HEK293T (cell line): ENCODE measurements around the gene TFDP2.

Source experiments
- BHLHE40 ChIP-seq: fragments of 450-650 bp; IDR thresholded peaks from 2 replicates; pipeline ENCODE4 v1.6.1; 2016; ENCODE audit warnings: mild to moderate bottlenecking, moderate library complexity, borderline replicate concordance
- FOXA1 ChIP-seq: fragments of 450-650 bp; IDR thresholded peaks from 2 replicates; pipeline ENCODE4 v1.6.1; 2016; ENCODE audit warnings: mild to moderate bottlenecking
- FOXK2 ChIP-seq: fragments of 450-650 bp; IDR thresholded peaks from 2 replicates; pipeline ENCODE4 v1.6.1; 2016; ENCODE audit warnings: mild to moderate bottlenecking
- FOXM1 ChIP-seq: fragments of 450-650 bp; IDR thresholded peaks from 2 replicates; pipeline ENCODE4 v1.6.1; 2017; ENCODE audit warnings: mild to moderate bottlenecking, borderline replicate concordance
- TARDBP ChIP-seq: fragments of 450-650 bp; IDR thresholded peaks from 2 replicates; pipeline ENCODE4 v1.6.1; 2016

DNA sequence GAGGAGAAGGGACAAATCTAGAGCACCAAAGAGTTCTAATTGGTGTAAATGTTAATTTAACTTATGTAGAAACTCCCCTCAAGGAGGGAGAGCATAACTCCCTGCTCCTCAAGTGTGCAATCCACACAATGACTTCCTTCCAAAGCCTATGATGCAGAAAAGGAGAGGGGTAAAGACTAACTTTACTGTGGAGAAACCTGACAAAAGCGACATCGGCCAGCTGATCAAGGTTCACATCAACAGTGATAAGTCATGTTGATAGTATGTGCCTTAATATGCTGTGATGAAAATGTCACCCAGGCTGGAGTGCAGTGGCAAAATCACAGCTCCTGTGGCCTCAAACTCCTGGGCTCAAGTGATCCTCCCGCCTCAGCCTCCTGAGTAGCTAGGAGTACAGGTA lies 76.5 kb downstream of the TFDP2 start:
- TF ChIP-seq BHLHE40 (no peak), FOXM1 (no peak), TARDBP (no peak), FOXA1 (no peak), FOXK2 (no peak)
